ENCODE data around the gene TMEM115.

The TMEM115 gene

DNA sequence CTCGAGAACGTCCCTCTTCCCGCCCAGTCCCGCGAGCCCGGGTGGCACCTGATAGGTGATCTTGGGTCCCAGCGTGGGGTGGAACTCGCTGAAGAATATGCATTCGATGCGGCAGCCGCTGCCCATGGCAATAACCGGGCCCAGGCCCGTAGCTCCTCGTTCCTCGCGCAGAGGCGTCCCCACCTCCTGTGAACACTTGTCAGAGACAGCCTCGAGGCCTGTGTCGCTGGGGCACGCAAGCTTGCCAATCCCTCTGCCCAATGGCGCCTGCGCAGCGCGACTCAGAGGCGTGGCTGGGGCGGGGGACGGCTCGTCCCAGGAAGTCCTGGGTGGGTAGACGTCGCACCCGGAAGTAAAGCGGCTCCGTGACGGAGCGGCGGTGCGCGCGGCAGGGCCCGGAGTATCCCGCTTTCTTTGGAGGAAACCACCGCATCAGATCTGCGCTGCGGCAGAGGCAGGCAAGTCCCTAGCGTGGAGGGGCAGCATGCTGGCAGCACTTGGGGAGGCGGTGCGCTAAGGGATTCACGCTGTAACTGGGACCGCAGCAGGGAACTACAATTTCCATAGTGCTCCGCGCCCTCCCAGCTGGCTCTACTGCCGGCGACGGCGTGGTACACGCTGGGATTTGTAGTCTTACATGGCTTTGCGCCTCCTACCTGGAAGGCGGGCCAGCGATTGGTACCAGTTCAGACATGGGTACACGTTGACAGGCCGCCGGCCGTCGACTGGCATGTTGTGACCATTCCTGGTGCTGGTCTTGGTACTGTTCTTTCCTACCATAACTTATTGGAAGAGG is 8.6 kb downstream of the TMEM115 start, which contains the start of the genes CYB561D2 and NPRL2:
Gene CYB561D2, plus strand, starts transcription at position 336 of the 796 bp plus-strand sequence. CDS start 572 bp downstream, outside the sequence.
Gene NPRL2, minus strand, starts transcription at position 249 of the 796 bp plus-strand sequence. Its CDS starts 123 bp downstream, at position 126.
- peaks cover 0 to 50% (median 34%) of the 10 kb centered on the region in 4 donors for H3K4me1 ChIP-seq
- H3K27me3 ChIP-seq: no peaks in the 10 kb centered on the region
- DNase-seq: peak; percentile 95 to 99
- no peaks in the 10 kb centered on the region for H3K9me3 ChIP-seq
- TF ChIP-seq, protein P1, sequence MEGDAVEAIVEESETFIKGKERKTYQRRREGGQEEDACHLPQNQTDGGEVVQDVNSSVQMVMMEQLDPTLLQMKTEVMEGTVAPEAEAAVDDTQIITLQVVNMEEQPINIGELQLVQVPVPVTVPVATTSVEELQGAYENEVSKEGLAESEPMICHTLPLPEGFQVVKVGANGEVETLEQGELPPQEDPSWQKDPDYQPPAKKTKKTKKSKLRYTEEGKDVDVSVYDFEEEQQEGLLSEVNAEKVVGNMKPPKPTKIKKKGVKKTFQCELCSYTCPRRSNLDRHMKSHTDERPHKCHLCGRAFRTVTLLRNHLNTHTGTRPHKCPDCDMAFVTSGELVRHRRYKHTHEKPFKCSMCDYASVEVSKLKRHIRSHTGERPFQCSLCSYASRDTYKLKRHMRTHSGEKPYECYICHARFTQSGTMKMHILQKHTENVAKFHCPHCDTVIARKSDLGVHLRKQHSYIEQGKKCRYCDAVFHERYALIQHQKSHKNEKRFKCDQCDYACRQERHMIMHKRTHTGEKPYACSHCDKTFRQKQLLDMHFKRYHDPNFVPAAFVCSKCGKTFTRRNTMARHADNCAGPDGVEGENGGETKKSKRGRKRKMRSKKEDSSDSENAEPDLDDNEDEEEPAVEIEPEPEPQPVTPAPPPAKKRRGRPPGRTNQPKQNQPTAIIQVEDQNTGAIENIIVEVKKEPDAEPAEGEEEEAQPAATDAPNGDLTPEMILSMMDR (IDR thresholded peaks at IDR 0.05): no peak
- intact Hi-C loops (cut with DNase I; ENCODE audit: low total_unique reads): no loop called here
- peak within 1 kb of the TSS; percentile 68 to 84 for H3K4me3 ChIP-seq
- H3K27ac ChIP-seq: peak within 1 kb of the TSS; percentile 88 to 94
- H3K36me3 ChIP-seq: peaks cover 19 to 48% (median 42%) of the 10 kb centered on the region in 3 donors

DNA sequence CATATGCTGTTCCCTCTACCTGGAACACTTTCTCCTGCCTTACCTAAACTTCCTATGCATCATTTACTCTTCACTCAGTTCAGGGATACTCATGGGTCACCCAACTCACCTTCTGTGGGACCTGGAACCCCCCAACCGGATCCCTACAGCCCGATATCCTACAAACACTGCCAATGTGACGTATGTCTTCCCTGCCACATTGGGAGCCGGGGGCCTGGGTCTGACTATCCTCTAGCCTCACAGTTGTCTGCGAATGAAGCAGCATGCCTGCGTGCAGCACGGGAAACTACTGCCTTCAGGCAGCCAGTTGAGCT is 9.2 kb downstream of the TMEM115 start:
- Histone ChIP-seq H3K36me3 (peaks cover 17 to 42% (median 36%) of the 10 kb centered on the region in 3 donors), H3K4me1 (peaks cover 0 to 50% (median 35%) of the 10 kb centered on the region in 4 donors), H3K27me3 (no peaks in the 10 kb centered on the region), H3K4me3 (peak overlapping the region; percentile 68 to 84), H3K27ac (peak overlapping the region; percentile 88 to 94), H3K9me3 (no peaks in the 10 kb centered on the region)
- TF ChIP-seq, protein P1 (IDR thresholded peaks at IDR 0.05): no peak
- intact Hi-C loops (cut with DNase I; ENCODE audit: low total_unique reads): no loop called here
- DNase-seq: no peak

DNA sequence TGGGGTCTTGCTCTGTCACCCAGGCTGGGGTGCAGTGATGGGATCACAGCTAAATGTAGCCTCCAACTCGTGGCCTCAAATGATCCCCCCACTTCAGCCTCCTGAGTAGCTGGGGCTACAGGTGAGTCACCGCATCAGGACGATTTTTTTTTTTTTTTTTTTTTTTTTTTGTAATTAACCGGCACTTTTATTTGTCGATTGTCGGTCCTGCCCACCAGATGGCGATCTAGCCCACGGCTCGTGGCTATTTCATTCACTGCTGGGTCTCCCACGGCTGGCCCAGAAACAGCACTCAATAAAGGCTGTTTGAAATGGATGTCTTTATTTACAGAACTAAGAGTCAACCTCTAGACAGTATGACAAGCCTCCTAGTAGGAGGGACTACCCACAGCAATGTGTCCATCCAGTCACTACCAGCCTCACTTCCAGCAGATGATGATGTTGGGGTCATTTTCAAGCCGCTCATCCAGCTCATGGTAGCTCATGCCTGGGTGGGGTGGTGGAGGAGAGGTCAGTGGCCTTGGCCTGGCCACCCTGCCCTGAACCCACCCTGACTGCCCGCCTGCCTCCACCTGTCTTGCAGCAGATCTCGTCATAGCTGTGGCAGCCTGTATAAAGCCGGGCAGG is 12.0 kb downstream of the TMEM115 start:
- Histone ChIP-seq H3K4me1 (peaks cover 0 to 44% (median 38%) of the 10 kb centered on the region in 4 donors), H3K27me3 (no peaks in the 10 kb centered on the region), H3K27ac (peak overlapping the region in 1 of 2 donors; percentile 16), H3K36me3 (peaks cover 0 to 17% (median 14%) of the 10 kb centered on the region in 3 donors), H3K4me3 (no peak overlapping the region), H3K9me3 (no peaks in the 10 kb centered on the region)
- peak in 1 of 2 donors; percentile 62 for DNase-seq
- TF ChIP-seq, protein P1 (IDR thresholded peaks at IDR 0.05): peak; percentile 41 to 50
- intact Hi-C loops (cut with DNase I; ENCODE audit: low total_unique reads): loop anchor here (5.0 to 10.0 kb wide), 2 partner anchors 195 to 1628 kb away; partner anchors contain the start of genes ABHD14A and ABHD14B

DNA sequence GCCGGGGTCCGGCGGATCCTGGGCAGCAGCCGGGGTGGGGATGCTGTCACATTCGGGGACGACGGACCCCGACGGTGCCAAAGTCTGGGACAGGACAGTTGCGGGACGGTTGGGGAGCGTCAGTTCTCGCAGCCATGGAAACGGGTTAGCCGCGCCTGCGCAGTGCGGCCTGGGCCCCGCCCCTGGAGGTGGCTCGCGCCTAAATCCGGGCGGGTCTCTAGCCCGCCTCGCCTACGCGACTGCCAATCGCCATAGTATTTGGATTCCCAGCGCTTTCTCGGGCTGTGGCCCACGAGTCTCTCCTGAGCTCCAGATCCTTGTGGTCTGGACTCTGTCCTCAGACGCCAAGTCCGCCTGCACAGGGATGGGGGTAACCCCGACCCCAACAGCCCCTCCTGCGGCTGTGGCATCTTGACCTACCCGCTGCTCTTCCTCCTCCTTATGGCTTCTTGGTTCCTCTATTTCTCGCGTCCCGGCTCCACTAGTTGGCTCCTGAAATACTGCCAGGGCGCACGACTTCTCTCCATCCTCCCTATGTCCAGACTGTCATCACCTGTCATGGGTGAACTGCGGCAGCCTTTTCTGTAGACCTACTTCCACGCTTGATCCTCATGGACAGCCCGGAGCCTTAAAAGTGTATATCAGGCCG is 13.6 kb downstream of the TMEM115 start, which contains the start of gene ZMYND10:
Gene ZMYND10, minus strand, starts transcription at position 147 of the 649 bp plus-strand sequence. CDS start 153 bp downstream, outside the sequence.
- H3K4me1 ChIP-seq: peaks cover 0 to 45% (median 33%) of the 10 kb centered on the region in 4 donors
- H3K9me3 ChIP-seq: no peaks in the 10 kb centered on the region
- peaks cover 0 to 17% (median 14%) of the 10 kb centered on the region in 3 donors for H3K36me3 ChIP-seq
- H3K27me3 ChIP-seq: no peaks in the 10 kb centered on the region
- peak within 1 kb of the TSS; percentile 3 to 45 for H3K27ac ChIP-seq
- intact Hi-C loops (cut with DNase I; ENCODE audit: low total_unique reads): loop anchor here (5.0 to 10.0 kb wide), 2 partner anchors 197 to 1629 kb away; partner anchors contain the start of genes ABHD14A and ABHD14B
- no peak for DNase-seq
- peak within 1 kb of the TSS; percentile 31 to 54 for H3K4me3 ChIP-seq
- TF ChIP-seq, protein P1 (IDR thresholded peaks at IDR 0.05): no peak

DNA sequence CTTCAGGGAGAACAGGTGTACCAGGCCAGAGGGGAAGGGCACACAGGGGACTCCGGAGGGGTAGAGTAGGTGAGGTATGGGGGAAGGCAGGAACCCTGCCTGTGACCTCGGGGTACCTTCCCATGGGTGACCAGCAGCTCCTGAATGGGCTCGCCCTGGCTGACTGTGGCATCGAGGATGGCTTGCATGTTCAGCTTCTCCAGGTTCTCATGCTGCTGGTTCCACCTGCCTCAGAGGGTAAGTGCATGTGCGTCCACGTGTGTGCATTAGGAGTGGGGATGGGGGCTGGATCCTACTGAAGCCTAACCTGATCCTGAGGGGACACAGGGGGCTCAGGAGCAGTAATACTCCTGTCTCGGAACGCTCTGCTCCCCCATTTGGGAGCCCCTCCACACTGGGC is 14.3 kb downstream of the TMEM115 start:
- Histone ChIP-seq H3K27ac (peak overlapping the region in 1 of 2 donors; percentile 3), H3K36me3 (peaks cover 0 to 17% (median 14%) of the 10 kb centered on the region in 3 donors), H3K4me1 (peaks cover 0 to 48% (median 34%) of the 10 kb centered on the region in 4 donors), H3K4me3 (peak overlapping the region; percentile 31 to 54), H3K9me3 (no peaks in the 10 kb centered on the region), H3K27me3 (no peaks in the 10 kb centered on the region)
- intact Hi-C loops (cut with DNase I; ENCODE audit: low total_unique reads): loop anchor here (5.0 to 10.0 kb wide), 2 partner anchors 197 to 1630 kb away; partner anchors contain the start of genes ABHD14A and ABHD14B
- no peak for DNase-seq
- TF ChIP-seq, protein P1 (IDR thresholded peaks at IDR 0.05): no peak

All from tibial artery (tissue), 4 donors.